HPDE6-E6E7 (cell line): ENCODE results near the gene SFTPB.
"Not testable (repeated sequence)": the region's sequence is repeated elsewhere in the genome, so short reads cannot be mapped to it uniquely, and the experiment has no call there.

ENCODE experiments used
- DNase-seq: peaks from one replicate; pipeline ENCODE4 v3.0.0; 2011; ENCODE audit warnings: missing footprints; ENCODE audit errors: extremely low spot score

The SFTPB gene

GRCh38 chr2:85668009-85668856 lies at the start of gene SFTPB:
Gene SFTPB (minus strand): TSS chr2:85668199. CDS start chr2:85668183, 16 bp downstream.
- no peak for DNase-seq

- DNase-seq = no peak
These were observed 49.5 kb upstream of the SFTPB start for GRCh38 chr2:85717308-85718008.

GRCh38 chr2:85716346-85716914 lies 48.4 kb upstream of the SFTPB start:
- no peak for DNase-seq

DNA sequence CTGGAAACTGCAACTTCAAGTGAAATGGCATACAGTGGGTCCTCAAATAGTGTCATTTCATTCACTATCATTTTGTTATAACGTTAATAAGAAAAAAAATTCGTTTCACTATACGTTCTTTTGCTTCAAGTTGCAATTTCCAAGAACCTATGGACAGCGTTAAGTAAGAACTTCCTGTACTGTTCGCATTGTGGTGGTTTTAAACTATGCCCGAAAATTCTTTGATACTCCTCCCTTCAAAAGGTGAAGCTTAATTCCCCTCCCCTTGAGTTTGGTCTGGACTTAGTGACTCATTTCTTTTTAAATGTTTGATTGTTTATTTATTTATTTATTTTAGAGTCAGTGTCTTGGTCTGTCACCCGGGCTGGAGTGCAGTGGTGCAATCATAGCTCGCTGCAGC lies 46.8 kb upstream of the SFTPB start:
- no peak for DNase-seq

- not testable (repeated sequence) for DNase-seq
These were observed 46.4 kb upstream of the SFTPB start for GRCh38 chr2:85714421-85714820.

DNA sequence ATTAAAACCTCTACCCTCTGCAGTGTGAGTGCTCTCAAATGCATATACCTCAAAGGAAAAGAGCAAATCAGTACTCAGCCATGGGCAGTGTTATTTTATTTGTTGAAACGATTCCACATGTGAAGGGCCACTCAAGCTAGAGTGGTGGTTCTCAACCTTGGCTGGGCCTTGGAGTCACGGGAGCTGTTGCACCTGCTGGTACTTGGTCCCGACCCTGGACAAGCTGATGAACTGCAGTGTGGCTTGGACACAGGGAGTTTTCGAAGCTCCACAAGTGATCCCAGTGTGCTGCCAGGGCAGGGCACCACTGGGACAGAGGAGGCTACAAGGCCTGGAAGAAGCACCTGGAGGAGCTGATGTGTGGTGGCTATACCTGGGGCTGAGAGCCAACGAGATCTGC lies 45.8 kb upstream of the SFTPB start:
- DNase-seq = no peak

DNA sequence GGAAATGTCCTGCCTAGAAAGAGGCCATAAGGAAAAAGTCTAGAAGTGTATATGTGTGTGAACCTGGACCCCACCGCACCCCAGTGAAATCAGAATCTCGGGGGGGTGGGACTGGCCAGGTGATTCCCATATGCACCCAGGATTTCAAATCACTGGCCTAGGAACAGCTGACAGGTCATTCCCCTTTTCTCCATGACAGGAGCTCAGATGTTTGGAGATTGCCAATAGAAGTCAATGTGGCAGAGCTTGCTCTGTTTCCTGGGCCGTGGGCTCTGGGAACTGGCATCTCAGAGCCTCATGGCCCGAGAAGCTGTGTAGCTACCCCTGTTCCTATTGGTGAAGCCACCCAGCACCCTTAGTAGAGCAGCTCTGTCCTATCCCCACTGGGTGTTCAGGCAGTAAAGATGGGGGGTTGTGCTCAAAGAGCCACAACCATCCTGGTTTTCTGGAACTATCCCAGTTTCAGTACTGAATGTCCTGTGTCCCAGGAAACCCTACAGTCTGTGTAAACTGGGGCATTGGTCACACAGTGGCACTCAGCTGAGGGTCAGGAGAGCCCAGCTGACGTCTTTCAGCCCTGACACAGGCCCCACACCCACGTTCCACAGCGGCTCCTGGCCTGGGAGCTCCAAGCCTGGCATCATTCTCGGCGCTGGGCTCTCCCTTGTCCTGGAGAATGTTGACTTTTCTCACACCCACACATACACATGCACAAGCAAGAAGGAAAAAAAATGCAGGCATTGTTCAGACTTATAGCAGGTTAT lies 45.0 kb upstream of the SFTPB start:
- no peak for DNase-seq

DNA sequence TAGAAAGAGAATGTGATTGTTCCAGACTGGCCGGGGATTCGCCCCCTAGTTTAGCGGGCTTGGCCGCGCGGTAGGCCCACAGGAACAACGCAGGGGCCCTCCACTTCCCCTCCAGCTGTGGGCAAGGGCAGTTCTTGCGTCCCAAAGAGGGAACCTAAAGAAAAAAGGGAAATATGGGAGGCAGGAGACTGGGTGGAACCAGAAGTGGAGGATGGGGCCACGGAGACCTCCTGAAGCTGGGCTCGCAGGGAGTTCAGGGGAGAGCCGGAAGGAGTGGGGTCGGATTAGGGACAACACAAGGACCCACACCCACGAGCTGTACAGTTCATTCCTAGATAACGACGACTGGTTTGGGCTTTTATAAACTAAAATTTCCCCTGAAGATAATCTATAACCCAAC lies 44.3 kb upstream of the SFTPB start:
- DNase-seq = no peak

DNA sequence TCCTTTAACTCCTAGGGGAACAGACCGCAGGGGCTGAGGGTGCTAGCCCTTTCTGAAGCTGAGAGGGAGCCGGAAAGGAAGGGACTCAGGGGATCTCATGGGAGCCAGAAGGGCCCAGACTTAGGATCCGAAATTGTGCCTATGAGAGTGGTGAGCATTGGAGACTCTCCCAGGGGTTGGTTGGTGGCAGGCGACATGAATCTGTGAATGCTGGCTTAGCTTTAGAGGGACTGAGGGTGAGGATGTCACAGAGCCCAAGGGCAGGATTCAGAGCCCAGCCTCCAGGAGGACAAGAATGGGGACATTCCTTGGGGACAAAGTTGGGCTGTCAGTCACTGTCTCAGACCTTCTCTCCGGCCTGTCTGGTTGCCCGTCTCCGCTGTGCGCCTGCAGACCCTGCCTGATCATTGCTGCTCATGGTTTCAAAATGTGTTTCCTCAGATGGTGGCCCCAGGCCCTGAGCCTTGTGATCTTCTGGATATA lies 43.6 kb upstream of the SFTPB start:
- no peak for DNase-seq

GRCh38 chr2:85710687-85711577 lies 42.9 kb upstream of the SFTPB start:
- DNase-seq = no peak

DNA sequence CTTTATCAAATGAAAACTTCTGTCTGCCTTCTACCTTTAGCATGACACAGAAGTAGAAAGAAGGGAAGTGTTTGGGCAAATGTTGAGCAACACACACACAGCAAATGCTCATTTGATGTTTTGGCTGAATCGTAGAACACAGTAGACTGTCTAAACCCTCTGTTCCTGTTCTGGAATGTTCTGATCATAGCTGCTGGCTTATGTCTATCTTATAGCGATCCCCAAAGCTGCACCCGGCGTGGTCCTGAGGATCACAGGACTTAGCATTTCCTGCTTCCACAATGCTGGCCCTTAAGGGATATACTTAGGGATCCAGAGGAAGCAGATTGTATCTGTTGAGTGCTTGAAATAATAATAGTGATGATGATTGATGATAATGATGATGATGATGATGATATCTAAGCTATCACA lies 41.4 kb upstream of the SFTPB start:
- no peak for DNase-seq

- DNase-seq = no peak
These were observed 40.6 kb upstream of the SFTPB start for GRCh38 chr2:85708641-85709040.

DNA sequence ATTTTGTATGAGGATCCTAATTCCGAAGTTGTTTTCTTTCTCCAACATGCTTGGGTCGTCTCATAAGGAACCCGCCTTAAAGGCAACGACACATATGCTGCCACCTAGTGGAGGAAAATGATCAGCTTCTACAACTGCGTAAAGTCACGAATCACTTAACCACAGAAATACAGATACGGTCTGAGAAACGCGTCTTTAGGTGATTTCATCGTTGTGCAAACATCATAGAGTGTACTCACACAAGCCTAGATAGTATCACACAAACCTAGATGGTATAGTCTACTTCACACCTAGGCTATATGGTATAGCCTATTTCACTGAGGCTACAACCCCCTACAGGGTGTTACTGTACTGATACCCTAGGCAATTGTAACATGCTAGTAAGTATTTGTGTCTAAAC lies 39.3 kb upstream of the SFTPB start:
- DNase-seq = peak; percentile 51

- DNase-seq = no peak
These were observed 38.7 kb upstream of the SFTPB start for GRCh38 chr2:85706599-85707296.

- no peak for DNase-seq
These were observed 38.1 kb upstream of the SFTPB start for GRCh38 chr2:85706063-85706462.

GRCh38 chr2:85705680-85706039 lies 37.7 kb upstream of the SFTPB start:
- DNase-seq = peak; percentile 75

- DNase-seq = no peak
These were observed 37.0 kb upstream of the SFTPB start for GRCh38 chr2:85704800-85705679.

DNA sequence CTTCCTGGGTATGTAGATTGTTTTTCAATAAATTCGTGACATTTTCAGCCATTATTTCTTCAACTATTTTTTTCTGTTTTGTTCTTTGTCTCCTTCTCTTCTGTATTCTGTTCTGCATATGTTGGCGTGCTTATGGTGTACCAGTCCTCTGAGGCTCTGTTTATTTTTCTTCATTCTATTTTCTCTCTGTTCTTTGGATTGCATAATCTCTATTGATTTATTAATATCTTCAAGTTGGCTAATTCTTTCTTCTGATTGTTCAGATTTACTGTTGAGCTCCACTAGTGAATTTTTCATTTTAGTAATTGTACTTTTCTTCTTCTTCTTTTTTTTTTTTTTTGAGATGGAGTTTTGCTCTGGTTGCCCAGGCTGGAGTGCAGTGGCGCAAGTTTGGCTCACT lies 36.0 kb upstream of the SFTPB start:
- no peak for DNase-seq

GRCh38 chr2:85703329-85703728 lies 35.3 kb upstream of the SFTPB start:
- DNase-seq = no peak
